ENCODE measurements around the gene GLT6D1.
"Not testable (repeated sequence)": the region's sequence is repeated elsewhere in the genome, so short reads cannot be mapped to it uniquely, and the experiment has no call there.

DNA sequence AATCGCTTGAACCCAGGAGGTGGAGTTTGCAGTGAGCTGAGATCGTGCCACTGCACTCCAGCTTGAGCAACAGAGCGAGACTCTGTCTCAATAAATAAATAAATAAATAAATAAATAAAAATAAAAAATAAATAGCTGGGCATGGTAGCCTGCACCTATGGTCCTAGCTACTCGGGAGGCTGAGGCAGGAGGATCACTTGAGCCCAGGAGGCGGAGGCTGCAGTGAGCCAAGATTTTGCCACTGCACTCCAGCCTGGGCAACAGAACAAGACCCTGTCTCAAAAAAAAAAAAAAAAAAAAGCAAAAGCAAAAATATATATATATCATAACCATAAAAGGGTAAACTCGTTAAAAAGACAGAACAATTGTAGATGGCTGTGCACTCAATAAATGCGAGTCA is 33.4 kb upstream of the GLT6D1 start:
- TF ChIP-seq, protein P1, sequence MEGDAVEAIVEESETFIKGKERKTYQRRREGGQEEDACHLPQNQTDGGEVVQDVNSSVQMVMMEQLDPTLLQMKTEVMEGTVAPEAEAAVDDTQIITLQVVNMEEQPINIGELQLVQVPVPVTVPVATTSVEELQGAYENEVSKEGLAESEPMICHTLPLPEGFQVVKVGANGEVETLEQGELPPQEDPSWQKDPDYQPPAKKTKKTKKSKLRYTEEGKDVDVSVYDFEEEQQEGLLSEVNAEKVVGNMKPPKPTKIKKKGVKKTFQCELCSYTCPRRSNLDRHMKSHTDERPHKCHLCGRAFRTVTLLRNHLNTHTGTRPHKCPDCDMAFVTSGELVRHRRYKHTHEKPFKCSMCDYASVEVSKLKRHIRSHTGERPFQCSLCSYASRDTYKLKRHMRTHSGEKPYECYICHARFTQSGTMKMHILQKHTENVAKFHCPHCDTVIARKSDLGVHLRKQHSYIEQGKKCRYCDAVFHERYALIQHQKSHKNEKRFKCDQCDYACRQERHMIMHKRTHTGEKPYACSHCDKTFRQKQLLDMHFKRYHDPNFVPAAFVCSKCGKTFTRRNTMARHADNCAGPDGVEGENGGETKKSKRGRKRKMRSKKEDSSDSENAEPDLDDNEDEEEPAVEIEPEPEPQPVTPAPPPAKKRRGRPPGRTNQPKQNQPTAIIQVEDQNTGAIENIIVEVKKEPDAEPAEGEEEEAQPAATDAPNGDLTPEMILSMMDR (IDR thresholded peaks at IDR 0.05; ENCODE audit: low read depth, low read length, poor library complexity, severe bottlenecking): not testable (repeated sequence)
- TF ChIP-seq EZH2phosphoT487 (IDR thresholded peaks at IDR 0.05; ENCODE audit: borderline replicate concordance, low read length): not testable (repeated sequence)

All from DOHH2 (cell line).